ENCODE data around the gene MRPL58.
"Not testable (repeated sequence)": the region's sequence is repeated elsewhere in the genome, so short reads cannot be mapped to it uniquely, and the experiment has no call there.

MRPL58 gene

GRCh38 chr17:75036643-75037268, 24.3 kb downstream of the MRPL58 start:
- no peak for TF ChIP-seq CTCF (IDR thresholded peaks at IDR 0.05; ENCODE audit: low read depth, low read length, missing control alignments)
- DNase-seq (ENCODE audit: low read depth) = no peak
- H3K4me3 ChIP-seq (ENCODE audit: low read depth, low read length) = no peak overlapping the region
- in situ Hi-C loops (cut with HindIII; ENCODE audit: low sequenced_read_pairs) = no loop called here

GRCh38 chr17:75039238-75039637, 26.8 kb downstream of the MRPL58 start:
- in situ Hi-C loops (cut with HindIII; ENCODE audit: low sequenced_read_pairs) = no loop called here
- no peak for TF ChIP-seq CTCF (IDR thresholded peaks at IDR 0.05; ENCODE audit: low read depth, low read length, missing control alignments)
- DNase-seq (ENCODE audit: low read depth) = no peak
- no peak overlapping the region for H3K4me3 ChIP-seq (ENCODE audit: low read depth, low read length)

- DNase-seq (ENCODE audit: low read depth) = no peak
- in situ Hi-C loops (cut with HindIII; ENCODE audit: low sequenced_read_pairs) = no loop called here
- TF ChIP-seq CTCF (IDR thresholded peaks at IDR 0.05; ENCODE audit: low read depth, low read length, missing control alignments) = no peak
- no peak overlapping the region for H3K4me3 ChIP-seq (ENCODE audit: low read depth, low read length)
These were observed 29.3 kb downstream of the MRPL58 start for GRCh38 chr17:75041656-75042280.

GRCh38 chr17:75043789-75044188, 31.3 kb downstream of the MRPL58 start:
- H3K4me3 ChIP-seq (ENCODE audit: low read depth, low read length); in situ Hi-C loops (cut with HindIII; ENCODE audit: low sequenced_read_pairs): not testable (repeated sequence)

GRCh38 chr17:75044716-75045115, 32.2 kb downstream of the MRPL58 start:
- TF ChIP-seq CTCF (IDR thresholded peaks at IDR 0.05; ENCODE audit: low read depth, low read length, missing control alignments) = no peak
- no peak for DNase-seq (ENCODE audit: low read depth)
- in situ Hi-C loops (cut with HindIII; ENCODE audit: low sequenced_read_pairs) = no loop called here
- H3K4me3 ChIP-seq (ENCODE audit: low read depth, low read length) = no peak overlapping the region

More at GRCh38 chr17:75043789-75044188, 31.3 kb downstream of the MRPL58 start:
- DNase-seq (ENCODE audit: low read depth) = not testable (repeated sequence)

- H3K4me3 ChIP-seq (ENCODE audit: low read depth, low read length) = peak overlapping the region; percentile 92
- DNase-seq (ENCODE audit: low read depth); in situ Hi-C loops (cut with HindIII; ENCODE audit: low sequenced_read_pairs): not testable (repeated sequence)
These were observed 33.5 kb downstream of the MRPL58 start for GRCh38 chr17:75045946-75046406.

GRCh38 chr17:75046407-75047289, 34.2 kb downstream of the MRPL58 start, which contains the start of the genes ATP5PD and KCTD2:
ATP5PD (minus strand) TSS chr17:75046969; CDS start chr17:75042650, 4,319 bp downstream.
KCTD2 (plus strand) TSS chr17:75047225; CDS start chr17:75047251, 26 bp downstream.
- H3K4me3 ChIP-seq (ENCODE audit: low read depth, low read length) = peak within 1 kb of the TSS; percentile 92
- DNase-seq (ENCODE audit: low read depth) = peak; percentile 91
- TF ChIP-seq CTCF (IDR thresholded peaks at IDR 0.05; ENCODE audit: low read depth, low read length, missing control alignments) = no peak
- in situ Hi-C loops (cut with HindIII; ENCODE audit: low sequenced_read_pairs) = no loop called here

Data from astrocyte of the cerebellum (primary cell).